H1 (cell line): Measurements from ENCODE around the gene LRRC18. TPM values are rescaled to one million over a fixed set of nuclear protein-coding genes. Genes with fewer than 3 reads are reported as not detected.

ENCODE experiments used
- CTCF ChIA-PET: fragments of 300-600 bp; sonication (Branson Sonifier 250); formaldehyde crosslinking; loops from one replicate; lab custom pipeline; 2021; ENCODE audit not compliant: partially characterized antibody; lab: Charles Lee
- POLR2A ChIA-PET: fragments of 300-600 bp; sonication (Branson Sonifier 250); formaldehyde crosslinking; loops from one replicate; lab custom pipeline; 2021; ENCODE audit warnings: inconsistent platforms; ENCODE audit not compliant: partially characterized antibody; lab: Charles Lee
- DNase-seq, 2 experiments: peaks; one replicate each; pipeline versions ENCODE4 v3.0.0 to v3.0.0-alpha.2; 2010 to 2022; ENCODE audit warnings: low spot score in 2 of 2, low read depth in 1 of 2, mixed read lengths in 1 of 2
- FAIRE-seq: peaks from 2 replicates; lab custom pipeline; 2011; peaks lifted over from hg19 to GRCh38; lab: Jason Lieb, UNC
- H2AFZ ChIP-seq: 2 replicates; pipeline ENCODE4 v1.8.1; 2012; ENCODE audit warnings: low read length, inconsistent platforms
- H2AK5ac ChIP-seq: 2 replicates; pipeline ENCODE4 v1.6.1; 2013; ENCODE audit warnings: low read depth, low read length
- H2BK120ac ChIP-seq: replicated peaks from 2 replicates; pipeline ENCODE3; 2013; ENCODE audit warnings: low read depth, low read length, inconsistent platforms
- H2BK12ac ChIP-seq: 2 replicates; pipeline ENCODE4 v1.6.1; 2013; ENCODE audit warnings: low read depth, low read length
- H2BK15ac ChIP-seq: 2 replicates; pipeline ENCODE4 v1.6.1; 2013; ENCODE audit warnings: low read length
- H2BK20ac ChIP-seq: 2 replicates; pipeline ENCODE4 v1.6.1; 2013; ENCODE audit warnings: low read length
- H2BK5ac ChIP-seq: 2 replicates; pipeline ENCODE4 v1.6.1; 2013; ENCODE audit warnings: low read depth, low read length
- H3K14ac ChIP-seq: 2 replicates; pipeline ENCODE4 v1.6.1; 2013; ENCODE audit warnings: inconsistent platforms; ENCODE audit not compliant: insufficient read length
- H3K18ac ChIP-seq: 2 replicates; pipeline ENCODE4 v1.6.1; 2013; ENCODE audit warnings: low read length; ENCODE audit errors: extremely low read depth
- H3K23ac ChIP-seq: 2 replicates; pipeline ENCODE4 v1.6.1; 2013; ENCODE audit warnings: inconsistent platforms; ENCODE audit not compliant: insufficient read length
- H3K23me2 ChIP-seq: 2 replicates; pipeline ENCODE4 v1.6.1; 2013; ENCODE audit warnings: low read depth, low read length
- H3K27ac ChIP-seq: 2 replicates; pipeline ENCODE4 v1.6.1; 2011; ENCODE audit warnings: low read depth, low read length, inconsistent platforms
- H3K27me3 ChIP-seq, 4 experiments: replicated peaks in 1 of 4; 1 replicate in 1 of 4; 2 replicates in 3 of 4; pipeline versions ENCODE4 v1.6.1 to v1.8.1; 2011 to 2013; ENCODE audit warnings: low read length in 3 of 4, mild to moderate bottlenecking in 3 of 4, inconsistent platforms in 2 of 4, mixed read lengths in 2 of 4, moderate library complexity in 1 of 4; ENCODE audit not compliant: control insufficient read depth in 3 of 4, insufficient read depth in 3 of 4; ENCODE audit errors: extremely low read depth in 1 of 4
- H3K36me3 ChIP-seq, 4 experiments: 2 replicates each; pipeline versions ENCODE4 v1.6.1 to v1.8.1; 2011 to 2013; ENCODE audit warnings: mild to moderate bottlenecking in 4 of 4, low read length in 3 of 4, moderate library complexity in 2 of 4, control low read depth in 1 of 4, inconsistent platforms in 1 of 4; ENCODE audit not compliant: insufficient read depth in 4 of 4, control insufficient read depth in 2 of 4
- H3K4ac ChIP-seq: replicated peaks from 2 replicates; pipeline ENCODE3; 2013; ENCODE audit warnings: low read length, low read depth, mixed read lengths, inconsistent platforms; ENCODE audit not compliant: insufficient read length
- H3K4me1 ChIP-seq, 4 experiments: replicated peaks in 1 of 4; 1 replicate in 1 of 4; 2 replicates in 3 of 4; pipeline versions ENCODE4 v1.6.1 to v1.8.1; 2011 to 2013; ENCODE audit warnings: low read length in 3 of 4, inconsistent platforms in 2 of 4, mixed read lengths in 1 of 4; ENCODE audit not compliant: insufficient read depth in 4 of 4, control insufficient read depth in 3 of 4
- H3K4me2 ChIP-seq, 2 experiments: 2 replicates each; pipeline versions ENCODE4 v1.6.1 to v1.8.1; 2011 to 2013; ENCODE audit warnings: low read depth in 2 of 2, low read length in 2 of 2, control low read depth in 1 of 2, inconsistent platforms in 1 of 2, mild to moderate bottlenecking in 1 of 2; ENCODE audit not compliant: insufficient read depth in 1 of 2
- H3K4me3 ChIP-seq, 4 experiments: fragments of 200-600, 300-600 bp in 1 of 4; sonication (generic), shearing (Covaris generic), sonication (Bioruptor Twin) in 1 of 4; 2 replicates each; pipeline versions ENCODE4 v1.5.1 to v1.8.1; 2011 to 2016; ENCODE audit warnings: low read length in 4 of 4, low read depth in 3 of 4, control low read depth in 2 of 4, inconsistent platforms in 2 of 4, mild to moderate bottlenecking in 2 of 4, mixed read lengths in 1 of 4, moderate library complexity in 1 of 4; ENCODE audit not compliant: insufficient read depth in 2 of 4; ENCODE audit errors: extremely low read depth in 1 of 4
- H3K56ac ChIP-seq: replicated peaks from 2 replicates; pipeline ENCODE3; 2013; ENCODE audit warnings: low read depth, mild to moderate bottlenecking, mixed read lengths, low read length, inconsistent platforms; ENCODE audit not compliant: insufficient read length
- H3K79me1 ChIP-seq: 2 replicates; pipeline ENCODE4 v1.6.1; 2013; ENCODE audit warnings: low read depth, low read length, control low read depth
- H3K79me2 ChIP-seq, 2 experiments: 2 replicates each; pipeline versions ENCODE4 v1.6.1 to v1.8.1; 2012 to 2013; ENCODE audit warnings: low read length in 2 of 2, mild to moderate bottlenecking in 2 of 2, inconsistent platforms in 1 of 2; ENCODE audit not compliant: insufficient read depth in 2 of 2, control insufficient read depth in 1 of 2
- H3K9ac ChIP-seq, 4 experiments: replicated peaks in 1 of 4; 1 replicate in 1 of 4; 2 replicates in 3 of 4; pipeline versions ENCODE4 v1.6.1 to v1.8.1; 2011 to 2013; ENCODE audit warnings: low read depth in 3 of 4, low read length in 3 of 4, control low read depth in 2 of 4, mild to moderate bottlenecking in 2 of 4, moderate library complexity in 2 of 4, inconsistent platforms in 1 of 4; ENCODE audit errors: extremely low read depth in 1 of 4
- H3K9me3 ChIP-seq, 2 experiments: 2 replicates each; pipeline versions ENCODE4 v1.6.1 to v1.8.1; 2012 to 2013; ENCODE audit warnings: mild to moderate bottlenecking in 2 of 2, moderate library complexity in 2 of 2, control low read depth in 1 of 2, inconsistent platforms in 1 of 2, low read depth in 1 of 2, low read length in 1 of 2, mixed read lengths in 1 of 2; ENCODE audit not compliant: insufficient read depth in 2 of 2
- H4K20me1 ChIP-seq, 2 experiments: replicated peaks in 1 of 2; 2 replicates each; pipeline versions ENCODE3 to v1.8.1; 2011 to 2013; ENCODE audit warnings: inconsistent platforms in 2 of 2, low read length in 2 of 2, mild to moderate bottlenecking in 1 of 2; ENCODE audit not compliant: insufficient read depth in 2 of 2, control insufficient read depth in 1 of 2
- H4K5ac ChIP-seq: 2 replicates; pipeline ENCODE4 v1.6.1; 2013; ENCODE audit warnings: low read length, low read depth, mixed read lengths, inconsistent platforms; ENCODE audit not compliant: insufficient read length
- H4K8ac ChIP-seq: 2 replicates; pipeline ENCODE4 v1.8.0; 2013; ENCODE audit warnings: mild to moderate bottlenecking, moderate library complexity, low read length, inconsistent platforms; ENCODE audit not compliant: insufficient read depth; ENCODE audit errors: extremely low read depth
- H4K91ac ChIP-seq: replicated peaks from 2 replicates; pipeline ENCODE3; 2013; ENCODE audit warnings: low read length, mixed read lengths, inconsistent platforms; ENCODE audit not compliant: insufficient read length
- BACH1 ChIP-seq: IDR thresholded peaks from 2 replicates; pipeline ENCODE4 v1.6.1; 2012; ENCODE audit warnings: low read length, improper control_type of control experiment
- CTCF ChIP-seq, 3 experiments: IDR thresholded peaks; 1 replicate in 2 of 3; 2 replicates in 1 of 3; pipeline versions ENCODE4 v1.5.1 to v1.6.1; 2011; ENCODE audit warnings: low read length in 3 of 3, mild to moderate bottlenecking in 3 of 3, inconsistent platforms in 2 of 3, low read depth in 1 of 3, moderate library complexity in 1 of 3; ENCODE audit not compliant: insufficient read depth in 1 of 3; ENCODE audit errors: control extremely low read depth in 1 of 3
- FOSL1 ChIP-seq: IDR thresholded peaks from 2 replicates; pipeline ENCODE4 v1.6.1; 2011; ENCODE audit warnings: mild to moderate bottlenecking, low read depth, low read length, moderate library complexity; ENCODE audit not compliant: insufficient read depth
- KDM4A ChIP-seq: IDR thresholded peaks from one replicate; pipeline ENCODE4 v1.7.1; 2012; ENCODE audit warnings: low read depth, mild to moderate bottlenecking, moderate library complexity, low read length, inconsistent platforms; ENCODE audit not compliant: severe bottlenecking
- PHF8 ChIP-seq: fragments of 200-600 bp; sonication (generic); conservative IDR thresholded peaks from 2 replicates; pipeline ENCODE4 v1.7.1; 2012; ENCODE audit warnings: low read depth, mild to moderate bottlenecking, inconsistent platforms, low read length, moderate library complexity
- POLR2A ChIP-seq, 2 experiments: IDR thresholded peaks; 1 replicate in 1 of 2; 2 replicates in 1 of 2; pipeline ENCODE4 v1.6.1; 2011; ENCODE audit warnings: low read depth in 2 of 2, low read length in 2 of 2, mild to moderate bottlenecking in 2 of 2; ENCODE audit errors: control extremely low read depth in 1 of 2
- RAD21 ChIP-seq, 2 experiments: IDR thresholded peaks in 1 of 2; conservative IDR thresholded peaks in 1 of 2; 2 replicates each; pipeline ENCODE4 v1.6.1; 2011; ENCODE audit warnings: low read depth in 2 of 2, low read length in 2 of 2, improper control_type of control experiment in 1 of 2, inconsistent platforms in 1 of 2, mild to moderate bottlenecking in 1 of 2, moderate library complexity in 1 of 2
- RFX5 ChIP-seq: IDR thresholded peaks from 2 replicates; pipeline ENCODE4 v1.6.1; 2011; ENCODE audit warnings: low read depth, low read length, improper control_type of control experiment, borderline replicate concordance
- SP2 ChIP-seq: IDR thresholded peaks from 2 replicates; pipeline ENCODE4 v1.6.1; 2012; ENCODE audit warnings: mild to moderate bottlenecking, low read length, inconsistent platforms
- USF2 ChIP-seq: IDR thresholded peaks from 2 replicates; pipeline ENCODE4 v1.6.1; 2011; ENCODE audit warnings: low read length, improper control_type of control experiment
- WGBS, 2 experiments: shearing (Covaris generic) in 1 of 2; methylation state at CpG; one replicate each; pipeline versions ENCODE4 v1.1.6 to v1.1.7; 2013 to 2015; ENCODE audit warnings: low lambda C conversion rate in 2 of 2, mixed read lengths in 2 of 2, inconsistent platforms in 1 of 2, low coverage in 1 of 2, missing lambda C conversion rate in 1 of 2; ENCODE audit not compliant: insufficient replicate concordance in 2 of 2, insufficient coverage in 1 of 2, insufficient read length in 1 of 2; ENCODE audit errors: extremely low coverage in 1 of 2, missing lambda C conversion rate in 1 of 2; 5-methylcytosine and 5-hydroxymethylcytosine counted together
- polyA plus RNA-seq, 7 experiments: library from polyadenylated mRNA; depleted of rRNA in 3 of 7; stranded (reverse) in 5 of 7; unstranded in 2 of 7; fragments of >200 nt in 5 of 7; fragments of 200-250 nt in 2 of 7; gene quantifications; 1 replicate in 5 of 7; 2 replicates in 1 of 7; 4 replicates in 1 of 7; pipeline versions ENCODE4 v1.2.1 to v1.2.3, GENCODE V29; 2011 to 2013; ENCODE audit warnings: missing spikeins in 2 of 7, mixed read lengths in 2 of 7
- total RNA-seq: library from RNA; stranded (reverse); fragmentation: NEBNext Ultra II Directional; extraction: Animal tissue kit (Norgen Biotek cat#: 25700); gene quantifications from 2 replicates; pipeline ENCODE4 v1.2.1, GENCODE V29; 2021

Gene LRRC18
- total and polyA plus RNA-seq, 2 of the 8 experiments (the other 6 are each of a cell fraction or from before 2014, with no cell fraction given): not detected

DNA sequence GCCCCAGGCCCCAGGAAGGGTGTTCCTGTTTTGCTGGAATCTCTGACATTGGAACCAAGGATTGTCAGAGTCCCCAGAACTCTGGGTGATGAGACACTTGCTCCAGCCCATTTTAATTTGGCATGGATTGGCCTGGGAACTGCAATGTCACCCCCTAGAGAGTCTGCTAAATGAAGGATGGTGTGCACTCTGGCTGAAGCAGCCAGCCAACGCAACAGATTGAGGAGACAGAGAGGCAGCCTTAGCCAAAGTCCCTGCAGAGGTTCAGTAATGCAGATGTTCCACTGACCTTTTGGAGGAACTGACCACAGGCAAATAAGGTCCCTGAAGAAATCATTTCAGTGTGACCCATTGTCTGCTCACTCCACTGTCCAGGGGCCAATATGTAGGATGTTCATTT is 13.4 kb downstream of the LRRC18 start:
- Histone ChIP-seq H3K18ac (no peak overlapping the region), H3K79me1 (no peaks in the 10 kb centered on the region), H3K4me2 (no peak overlapping the region), H2BK20ac (no peak overlapping the region), H3K56ac (no peak overlapping the region), H4K20me1 (no peaks in the 10 kb centered on the region), H3K79me2 (no peaks in the 10 kb centered on the region), H4K91ac (no peak overlapping the region), H3K36me3 (no peaks in the 10 kb centered on the region), H3K23ac (no peak overlapping the region), H3K9ac (no peak overlapping the region), H2BK120ac (no peak overlapping the region), H3K9me3 (no peaks in the 10 kb centered on the region), H3K4ac (no peak overlapping the region), H2BK5ac (no peak overlapping the region), H3K14ac (no peak overlapping the region), H2BK15ac (no peak overlapping the region), H2AK5ac (no peak overlapping the region), H3K4me3 (no peak overlapping the region), H2BK12ac (no peak overlapping the region), H4K8ac (no peak overlapping the region), H3K23me2 (no peaks in the 10 kb centered on the region; the same call in 1 of the 2 replicates), H3K27ac (no peak overlapping the region), H3K4me1 (peaks cover 0 to 3% (median 0%) of the 10 kb centered on the region in 4 experiments; a peak in 2 of 7 replicates), H4K5ac (no peak overlapping the region), H2AFZ (no peak overlapping the region), H3K27me3 (no peaks in the 10 kb centered on the region)
- ChIA-PET CTCF (interaction anchor here (0.6 to 1.5 kb wide), 6 partner anchors 12 to 464 kb away, joined by 3 to 5 read pairs (median 4); no protein-coding TSS in a partner anchor), POLR2A (interaction anchor here (1.6 kb wide), 1 partner anchor 13 kb away, joined by 5 read pairs; no protein-coding TSS in a partner anchor)
- 94% methylated on average over 1 of the region's 1 CpG; no CpG with 5 or more reads in 1 of the 2 experiments for WGBS, 2 experiments
- DNase-seq (no peak), FAIRE-seq (no peak)
- TF ChIP-seq CTCF (IDR thresholded peaks at IDR 0.05; ENCODE audit: control extremely low read depth in 1 of 3, insufficient read depth in 1 of 3, low read depth in 1 of 3, low read length in 3 of 3) (no peak), USF2 (no peak), PHF8 (no peak), SP2 (no peak), RAD21 (IDR thresholded peaks at IDR 0.05 in 1 of 2, conservative IDR thresholded peaks at IDR 0.05 in 1 of 2; ENCODE audit: low read depth in 2 of 2, low read length in 2 of 2) (no peak), BACH1 (no peak), KDM4A (no peak), RFX5 (no peak), FOSL1 (no peak), POLR2A (IDR thresholded peaks at IDR 0.05; ENCODE audit: control extremely low read depth in 1 of 2, low read depth in 2 of 2, low read length in 2 of 2) (no peak)
